Endometrial microvascular endothelial cells (primary cell): ENCODE data around the gene CPNE1. TPM values are rescaled to one million over a fixed set of nuclear protein-coding genes. Genes with fewer than 3 reads are reported as not detected.

Source experiments
- in situ Hi-C: cut with HindIII; loops from 2 replicates; pipeline ENCODE4 v1.10.0; 2017; ENCODE audit warnings: low sequenced_read_pairs, low pct_unique_long_range_greater_than_20kb; ENCODE audit errors: inconsistent ontology term
- total RNA-seq: library from RNA; depleted of rRNA; stranded (reverse); fragments of >200 nt; gene quantifications from one replicate; pipeline ENCODE4 v1.2.3, GENCODE V29; 2015; ENCODE audit errors: inconsistent ontology term

The CPNE1 gene
- total RNA-seq, 1 donor from 2014 or later, result 157 TPM

GRCh38 chr20:35661053-35661452, 3.6 kb downstream of the CPNE1 start:
- in situ Hi-C loops, result no loop called here

- in situ Hi-C loops, result no loop called here
Measured at GRCh38 chr20:35660122-35660937, 4.4 kb downstream of the CPNE1 start.

GRCh38 chr20:35657271-35657670, 7.4 kb downstream of the CPNE1 start:
- in situ Hi-C loops, result no loop called here

GRCh38 chr20:35654415-35654814, 10.3 kb downstream of the CPNE1 start:
- in situ Hi-C loops, result no loop called here

GRCh38 chr20:35653893-35654292, 10.8 kb downstream of the CPNE1 start:
- in situ Hi-C loops, result no loop called here

GRCh38 chr20:35653430-35653734, 11.3 kb downstream of the CPNE1 start:
- in situ Hi-C loops, result no loop called here

- in situ Hi-C loops, result no loop called here
Measured at GRCh38 chr20:35652641-35653429, 11.9 kb downstream of the CPNE1 start.

GRCh38 chr20:35651958-35652357, 12.7 kb downstream of the CPNE1 start:
- in situ Hi-C loops, result no loop called here

GRCh38 chr20:35650632-35651031, 14.1 kb downstream of the CPNE1 start:
- in situ Hi-C loops, result no loop called here

GRCh38 chr20:35648836-35649235, 15.9 kb downstream of the CPNE1 start:
- in situ Hi-C loops, result no loop called here

- in situ Hi-C loops, result no loop called here
Measured at GRCh38 chr20:35644806-35645205, 19.9 kb downstream of the CPNE1 start.

GRCh38 chr20:35643045-35643444, 21.7 kb downstream of the CPNE1 start:
- in situ Hi-C loops, result no loop called here

GRCh38 chr20:35641743-35642142, 23.0 kb downstream of the CPNE1 start:
- in situ Hi-C loops, result no loop called here

- in situ Hi-C loops, result no loop called here
Measured at GRCh38 chr20:35640724-35641123, 24.0 kb downstream of the CPNE1 start.

- in situ Hi-C loops, result no loop called here
Measured at GRCh38 chr20:35638751-35639150, 25.9 kb downstream of the CPNE1 start.

- in situ Hi-C loops, result no loop called here
Measured at GRCh38 chr20:35637276-35637675, 27.4 kb downstream of the CPNE1 start.

GRCh38 chr20:35636095-35636494, 28.6 kb downstream of the CPNE1 start:
- in situ Hi-C loops, result no loop called here

GRCh38 chr20:35635652-35636051, 29.0 kb downstream of the CPNE1 start:
- in situ Hi-C loops, result no loop called here

GRCh38 chr20:35632539-35633115, 32.1 kb downstream of the CPNE1 start:
- in situ Hi-C loops, result no loop called here

- in situ Hi-C loops, result no loop called here
Measured at GRCh38 chr20:35630636-35631035, 34.1 kb downstream of the CPNE1 start.
